Spleen (tissue), 11 donors: ENCODE results near the gene HPSE2. TPM values are rescaled to one million over a fixed set of nuclear protein-coding genes. Genes with fewer than 3 reads are reported as not detected.

Experiments used
- DNase-seq: peaks from one replicate; pipeline ENCODE4 v3.0.0-alpha.2; 2020
- H3K27ac ChIP-seq, 8 donors: fragments of 200-600 bp; sonication (generic) in 7 of 8; 1 replicate in 4 of 8; 2 replicates in 4 of 8; pipeline versions ENCODE4 v1.5.0 to v1.8.0; 2016 to 2021; ENCODE audit warnings: inconsistent platforms in 4 of 8, mild to moderate bottlenecking in 4 of 8, moderate library complexity in 1 of 8
- H3K27me3 ChIP-seq, 7 donors: fragments of 200-600 bp; sonication (generic) in 6 of 7; replicated peaks in 1 of 7; 1 replicate in 4 of 7; 2 replicates in 3 of 7; pipeline versions ENCODE4 v1.5.0 to v1.8.0; 2016 to 2021; ENCODE audit warnings: inconsistent platforms in 3 of 7, mild to moderate bottlenecking in 1 of 7
- H3K36me3 ChIP-seq, 6 donors: fragments of 200-600 bp; sonication (generic) in 5 of 6; 1 replicate in 4 of 6; 2 replicates in 2 of 6; pipeline versions ENCODE4 v1.5.0 to v1.8.0; 2016 to 2021; ENCODE audit warnings: inconsistent platforms in 2 of 6
- H3K4me1 ChIP-seq, 6 donors: fragments of 200-600 bp; sonication (generic) in 5 of 6; 1 replicate in 3 of 6; 2 replicates in 3 of 6; pipeline versions ENCODE4 v1.5.0 to v1.8.0; 2016 to 2021; ENCODE audit warnings: inconsistent platforms in 3 of 6
- H3K4me3 ChIP-seq, 8 donors: fragments of 200-600 bp; sonication (generic) in 7 of 8; 1 replicate in 4 of 8; 2 replicates in 4 of 8; pipeline versions ENCODE4 v1.5.0 to v1.8.0; 2016 to 2021; ENCODE audit warnings: inconsistent platforms in 4 of 8, mild to moderate bottlenecking in 4 of 8, moderate library complexity in 2 of 8
- H3K9me3 ChIP-seq, 8 donors: fragments of 200-600 bp; sonication (generic) in 7 of 8; 1 replicate in 4 of 8; 2 replicates in 4 of 8; pipeline versions ENCODE4 v1.5.0 to v1.8.0; 2016 to 2021; ENCODE audit warnings: inconsistent platforms in 4 of 8
- CTCF ChIP-seq, 11 experiments: fragments of 200-600 bp in 7 of 11; fragments of 450-650 bp in 4 of 11; sonication (generic) in 4 of 11; IDR thresholded peaks in 8 of 11; conservative IDR thresholded peaks in 3 of 11; 1 replicate in 7 of 11; 2 replicates in 4 of 11; pipeline versions ENCODE4 v1.4.0 to v1.8.0; 2016 to 2021; ENCODE audit warnings: antibody characterized with exemption in 11 of 11, inconsistent platforms in 4 of 11, mild to moderate bottlenecking in 1 of 11
- POLR2A ChIP-seq, 3 donors: fragments of 450-650 bp; IDR thresholded peaks; one replicate each; pipeline ENCODE4 v1.5.1; 2017; ENCODE audit warnings: antibody characterized with exemption in 3 of 3, mild to moderate bottlenecking in 1 of 3
- POLR2AphosphoS5 ChIP-seq, 3 donors: sonication (generic); formaldehyde crosslinking; IDR thresholded peaks; one replicate each; pipeline ENCODE4 v1.5.1; 2017; ENCODE audit warnings: antibody characterized with exemption in 3 of 3
- WGBS, 5 donors: extraction: QIAGEN DNeasy Blood & Tissue Kit in 3 of 5; methylation state at CpG; one replicate each; pipeline versions ENCODE4 v1.1.5 to v1.1.7; 2013 to 2018; 5-methylcytosine and 5-hydroxymethylcytosine counted together
- intact Hi-C: fragments of 100-400 bp; cut with DNase I; formaldehyde crosslinking; loops from one replicate; pipeline ENCODE4 v1.15.0; 2023; ENCODE audit warnings: low total_unique reads
- polyA plus RNA-seq, 3 donors: library from polyadenylated mRNA; stranded (reverse); fragments of 200-250 nt; gene quantifications; one replicate each; pipeline ENCODE4 v1.2.1, GENCODE V29; 2013
- total RNA-seq, 7 donors: library from RNA; depleted of rRNA in 3 of 7; stranded (reverse); fragments of >200 nt in 3 of 7; fragmentation: NEBNext Ultra II Directional in 4 of 7; extraction: Animal tissue kit (Norgen Biotek cat#: 25700) in 4 of 7; gene quantifications; one replicate each; pipeline versions ENCODE4 v1.1.0 to v1.2.1, GENCODE V29; 2016 to 2021
- donor health status: healthy with polysubstance abuse.
- donor health status: DM: no; HTN: no; CAD: no; lungs with moderate emphysema.
- donor health status: DM: no; HTN: no; CAD: no.
- donor health status: Bipolar disorder and iron deficiency.
- donor health status: healthy.
- donor health status: DM: no; HTN: no; CAD: no.
- donor health status: DM: yes; HTN: yes; CAD: no.

The HPSE2 gene
- total and polyA plus RNA-seq, 10 donors: 0.02 to 0.64 (median 0.03) TPM; not detected in 5

GRCh38 chr10:98417973-98418664 is 817.5 kb downstream of the HPSE2 start:
- H3K4me3 ChIP-seq: no peak overlapping the region
- peaks cover 0 to 81% (median 63%) of the 10 kb centered on the region in 6 donors for H3K36me3 ChIP-seq
- 92 to 97% (median 95%) methylated on average over 16 to 21 of the region's 21 CpGs for WGBS, 5 donors
- no peak for DNase-seq
- intact Hi-C loops: no loop called here
- peaks cover 9 to 25% (median 19%) of the 10 kb centered on the region in 6 donors for H3K4me1 ChIP-seq
- no peak overlapping the region for H3K27ac ChIP-seq
- no peaks in the 10 kb centered on the region for H3K9me3 ChIP-seq
- no peaks in the 10 kb centered on the region for H3K27me3 ChIP-seq
- TF ChIP-seq POLR2A (IDR thresholded peaks at IDR 0.05) (no peak), POLR2AphosphoS5 (IDR thresholded peaks at IDR 0.05) (peak in 1 of 3 donors; percentile 9)

GRCh38 chr10:98417481-98417959 is 818.1 kb downstream of the HPSE2 start:
- no peaks in the 10 kb centered on the region for H3K27me3 ChIP-seq
- H3K4me1 ChIP-seq: peaks cover 9 to 29% (median 19%) of the 10 kb centered on the region in 6 donors
- DNase-seq: no peak
- WGBS, 5 donors: 93 to 97% (median 95%) methylated on average over 6 to 19 of the region's 19 CpGs
- H3K9me3 ChIP-seq: no peaks in the 10 kb centered on the region
- TF ChIP-seq POLR2AphosphoS5 (IDR thresholded peaks at IDR 0.05) (peak in 2 of 3 donors; percentile 18 to 40), POLR2A (IDR thresholded peaks at IDR 0.05) (no peak)
- no peak overlapping the region for H3K27ac ChIP-seq
- H3K4me3 ChIP-seq: no peak overlapping the region
- intact Hi-C loops: no loop called here
- peaks cover 0 to 75% (median 59%) of the 10 kb centered on the region in 6 donors for H3K36me3 ChIP-seq

- H3K9me3 ChIP-seq: no peaks in the 10 kb centered on the region
- no peak overlapping the region for H3K4me3 ChIP-seq
- peak in 1 of 3 donors; percentile 34 for TF ChIP-seq POLR2AphosphoS5 (IDR thresholded peaks at IDR 0.05)
- no peak for TF ChIP-seq POLR2A (IDR thresholded peaks at IDR 0.05)
- TF ChIP-seq CTCF (IDR thresholded peaks at IDR 0.05 in 8 of 11, conservative IDR thresholded peaks at IDR 0.05 in 3 of 11): no peak
- intact Hi-C loops: no loop called here
- WGBS, 5 donors: 89 to 98% (median 92%) methylated on average over 11 to 18 of the region's 18 CpGs
- H3K27ac ChIP-seq: no peak overlapping the region
- DNase-seq: no peak
- no peaks in the 10 kb centered on the region for H3K27me3 ChIP-seq
- peaks cover 9 to 33% (median 19%) of the 10 kb centered on the region in 6 donors for H3K4me1 ChIP-seq
- H3K36me3 ChIP-seq: peaks cover 0 to 68% (median 53%) of the 10 kb centered on the region in 6 donors
These were observed 818.9 kb downstream of the HPSE2 start for GRCh38 chr10:98416606-98417388.

- Histone ChIP-seq H3K36me3 (peaks cover 0 to 57% (median 43%) of the 10 kb centered on the region in 6 donors), H3K27ac (peak overlapping the region in 5 of 8 donors; percentile 58 to 84 (median 74)), H3K4me3 (no peak overlapping the region), H3K9me3 (no peaks in the 10 kb centered on the region), H3K27me3 (no peaks in the 10 kb centered on the region), H3K4me1 (peaks cover 9 to 36% (median 19%) of the 10 kb centered on the region in 6 donors)
- TF ChIP-seq CTCF (IDR thresholded peaks at IDR 0.05 in 8 of 11, conservative IDR thresholded peaks at IDR 0.05 in 3 of 11): no peak
- no peak for TF ChIP-seq POLR2AphosphoS5 (IDR thresholded peaks at IDR 0.05)
- no peak for TF ChIP-seq POLR2A (IDR thresholded peaks at IDR 0.05)
- no peak for DNase-seq
- WGBS, 5 donors: 73 to 86% (median 79%) methylated on average over 7 to 8 of the region's 8 CpGs
- intact Hi-C loops: no loop called here
These were observed 819.9 kb downstream of the HPSE2 start for GRCh38 chr10:98415731-98416119.
